ENCODE data around the gene DDAH2. TPM values are rescaled to one million over a fixed set of nuclear protein-coding genes. Genes with fewer than 3 reads are reported as not detected.
"Not testable (repeated sequence)": the region's sequence is repeated elsewhere in the genome, so short reads cannot be mapped to it uniquely, and the experiment has no call there.

The DDAH2 gene
- total RNA-seq, 2 experiments from 2014 or later: 4.6 to 4.9 TPM

GRCh38 chr6:31723980-31724691, 5.0 kb downstream of the DDAH2 start:
- POLR2A ChIA-PET: no interaction called here
- CTCF ChIA-PET: interaction anchor here (0.6 to 0.8 kb wide), 2 partner anchors 26 to 95 kb away, joined by 3 read pairs; no protein-coding TSS in a partner anchor

- ChIA-PET POLR2A (no interaction called here), CTCF (interaction anchor here (0.7 kb wide), 1 partner anchor 143 kb away, joined by 3 read pairs; no protein-coding TSS in a partner anchor)
Measured at GRCh38 chr6:31723245-31723979, 5.7 kb downstream of the DDAH2 start, which contains the start of gene MPIG6B. Gene MPIG6B (plus strand): TSS chr6:31723373. CDS start chr6:31723384, 11 bp downstream.

- ChIA-PET POLR2A (no interaction called here), CTCF (interaction anchor here (0.6 kb wide), 1 partner anchor 195 kb away, joined by 3 read pairs; no protein-coding TSS in a partner anchor)
Measured at GRCh38 chr6:31722173-31722572, 6.9 kb downstream of the DDAH2 start.

- ChIA-PET POLR2A (no interaction called here), CTCF (no interaction called here)
Measured at GRCh38 chr6:31721351-31722020, 7.6 kb downstream of the DDAH2 start, which contains the start of gene LY6G6C. Gene LY6G6C (minus strand): TSS chr6:31721746. CDS start chr6:31721679, 67 bp downstream.

GRCh38 chr6:31720196-31720770, 8.8 kb downstream of the DDAH2 start:
- POLR2A ChIA-PET: no interaction called here
- CTCF ChIA-PET: interaction anchor here (0.9 kb wide), 1 partner anchor 10 kb away, joined by 3 read pairs; no protein-coding TSS in a partner anchor

- ChIA-PET CTCF (interaction anchor here (0.8 kb wide), 1 partner anchor 15 kb away, joined by 3 read pairs; the partner anchor contains the start of gene ABHD16A), POLR2A (no interaction called here)
Measured at GRCh38 chr6:31719001-31719400, 10.1 kb downstream of the DDAH2 start.

GRCh38 chr6:31718265-31718664, 10.8 kb downstream of the DDAH2 start:
- POLR2A ChIA-PET: no interaction called here
- CTCF ChIA-PET: no interaction called here

GRCh38 chr6:31717499-31718222, 11.4 kb downstream of the DDAH2 start:
- ChIA-PET POLR2A (no interaction called here), CTCF (no interaction called here)

GRCh38 chr6:31715022-31715958, 13.8 kb downstream of the DDAH2 start, which contains the start of gene LY6G6D:
Gene LY6G6D (plus strand): TSS chr6:31715348. CDS start chr6:31715356, 8 bp downstream.
- CTCF ChIA-PET: interaction anchor here (0.9 to 2.9 kb wide), 2 partner anchors 15 to 75 kb away, joined by 3 to 7 read pairs; no protein-coding TSS in a partner anchor
- POLR2A ChIA-PET: no interaction called here

- ChIA-PET POLR2A (no interaction called here), CTCF (interaction anchor here (1.3 to 2.9 kb wide), 2 partner anchors 16 to 55 kb away, joined by 4 to 7 read pairs; no protein-coding TSS in a partner anchor)
Measured at GRCh38 chr6:31713991-31714684, 15.0 kb downstream of the DDAH2 start.

- ChIA-PET POLR2A (no interaction called here), CTCF (interaction anchor here (1.3 to 2.9 kb wide), 2 partner anchors 17 to 56 kb away, joined by 4 to 7 read pairs; no protein-coding TSS in a partner anchor)
Measured at GRCh38 chr6:31713465-31713864, 15.6 kb downstream of the DDAH2 start.

- POLR2A ChIA-PET: no interaction called here
- CTCF ChIA-PET: no interaction called here
Measured at GRCh38 chr6:31712296-31712695, 16.8 kb downstream of the DDAH2 start.

- ChIA-PET CTCF (interaction anchor here (1.5 kb wide), 1 partner anchor 29 kb away, joined by 3 read pairs; no protein-coding TSS in a partner anchor), POLR2A (no interaction called here)
Measured at GRCh38 chr6:31711233-31711632, 17.9 kb downstream of the DDAH2 start.

- POLR2A ChIA-PET: no interaction called here
- CTCF ChIA-PET: interaction anchor here (0.8 to 1.5 kb wide), 2 partner anchors 30 to 164 kb away, joined by 3 to 4 read pairs; partner anchors contain the start of gene ATP6V1G2
Measured at GRCh38 chr6:31710523-31711219, 18.4 kb downstream of the DDAH2 start.

GRCh38 chr6:31709157-31709556, 19.9 kb downstream of the DDAH2 start:
- CTCF ChIA-PET: interaction anchor here (0.7 kb wide), 1 partner anchor 87 kb away, joined by 3 read pairs; no protein-coding TSS in a partner anchor
- POLR2A ChIA-PET: not testable (repeated sequence)

- ChIA-PET POLR2A (no interaction called here), CTCF (interaction anchor here (0.8 kb wide), 1 partner anchor 59 kb away, joined by 4 read pairs; no protein-coding TSS in a partner anchor)
Measured at GRCh38 chr6:31708224-31708623, 20.9 kb downstream of the DDAH2 start.

Data from activated CD8-positive, alpha-beta memory T cell treated with anti-CD3 and anti-CD28 coated beads for 36 hours (primary cell).